HG02571 (cell line): ENCODE data around the gene RFX4.

Source experiments
- ATAC-seq: cut with Tn5 transposase; IDR thresholded peaks from one replicate; pipeline ENCODE4 v1.9.1; 2021; ENCODE audit warnings: mild to moderate bottlenecking, moderate library complexity; ENCODE audit not compliant: unreplicated experiment

Gene RFX4

GRCh38 chr12:106582641-106583230 is at the start of gene RFX4:
RFX4 (plus strand) TSS chr12:106583004; CDS start chr12:106583321, 317 bp downstream.
- no peak for ATAC-seq

- ATAC-seq, result no peak
Observed at GRCh38 chr12:106541201-106541600, 41.6 kb upstream of the RFX4 start.

GRCh38 chr12:106551410-106551809 is 31.4 kb upstream of the RFX4 start:
- ATAC-seq, result no peak

GRCh38 chr12:106552228-106552627 is 30.6 kb upstream of the RFX4 start:
- ATAC-seq, result no peak

- no peak for ATAC-seq
Observed at GRCh38 chr12:106564678-106565329, 18.0 kb upstream of the RFX4 start.

GRCh38 chr12:106566771-106567170 is 16.0 kb upstream of the RFX4 start:
- ATAC-seq, result no peak

- no peak for ATAC-seq
Observed at GRCh38 chr12:106573239-106573638, 9.6 kb upstream of the RFX4 start.

GRCh38 chr12:106576848-106577247 is 6.0 kb upstream of the RFX4 start:
- no peak for ATAC-seq

- no peak for ATAC-seq
Observed at GRCh38 chr12:106580671-106581508, 1.9 kb upstream of the RFX4 start.

GRCh38 chr12:106581543-106582248 is 1.1 kb upstream of the RFX4 start:
- no peak for ATAC-seq

- ATAC-seq, result no peak
Observed at GRCh38 chr12:106582249-106582591, 584 bp upstream of the RFX4 start.

GRCh38 chr12:106583242-106584103 is 669 bp downstream of the RFX4 start:
- no peak for ATAC-seq

- ATAC-seq, result no peak
Observed at GRCh38 chr12:106584104-106585064, 1.6 kb downstream of the RFX4 start.

GRCh38 chr12:106585105-106585520 is 2.3 kb downstream of the RFX4 start:
- ATAC-seq, result no peak

- ATAC-seq, result no peak
Observed at GRCh38 chr12:106585521-106586277, 2.9 kb downstream of the RFX4 start.

- no peak for ATAC-seq
Observed at GRCh38 chr12:106586278-106586802, 3.5 kb downstream of the RFX4 start.

- no peak for ATAC-seq
Observed at GRCh38 chr12:106586803-106587684, 4.2 kb downstream of the RFX4 start.
